Neural progenitor cell (in vitro differentiated cells): ENCODE data around the gene MOK. TPM values are rescaled to one million over a fixed set of nuclear protein-coding genes. Genes with fewer than 3 reads are reported as not detected.
"Not testable (repeated sequence)": the region's sequence is repeated elsewhere in the genome, so short reads cannot be mapped to it uniquely, and the experiment has no call there.

Experiments
- DNase-seq: peaks from one replicate; pipeline ENCODE4 v3.0.0-alpha.2; 2016; ENCODE audit warnings: low spot score
- H2AFZ ChIP-seq: fragments of 200-600 bp; sonication (generic); replicated peaks from 2 replicates; pipeline ENCODE4 v1.6.1; 2016; ENCODE audit warnings: antibody characterized with exemption
- H3F3A ChIP-seq: fragments of 200-600 bp; sonication (generic); 2 replicates; pipeline ENCODE4 v1.6.1; 2016; ENCODE audit warnings: antibody characterized with exemption, low read depth
- H3K27ac ChIP-seq: fragments of 200-600 bp; sonication (generic); 2 replicates; pipeline ENCODE4 v1.5.1; 2016; ENCODE audit warnings: mild to moderate bottlenecking
- H3K27me3 ChIP-seq: fragments of 200-600 bp; sonication (generic); 2 replicates; pipeline ENCODE4 v1.6.1; 2016; ENCODE audit warnings: mild to moderate bottlenecking, moderate library complexity
- H3K36me3 ChIP-seq: fragments of 200-600 bp; sonication (generic); 2 replicates; pipeline ENCODE4 v1.5.1; 2016
- H3K4me1 ChIP-seq: fragments of 200-600 bp; sonication (generic); 2 replicates; pipeline ENCODE4 v1.6.1; 2016; ENCODE audit warnings: mixed run types
- H3K4me2 ChIP-seq: fragments of 200-600 bp; sonication (generic); 2 replicates; pipeline ENCODE4 v1.6.1; 2016
- H3K4me3 ChIP-seq: fragments of 200-600 bp; sonication (generic); 2 replicates; pipeline ENCODE4 v1.5.1; 2016
- H3K79me2 ChIP-seq: fragments of 200-600 bp; sonication (generic); 2 replicates; pipeline ENCODE4 v1.6.1; 2016; ENCODE audit warnings: low read depth
- H3K9ac ChIP-seq: fragments of 200-600 bp; sonication (generic); 2 replicates; pipeline ENCODE4 v1.6.1; 2016
- H3K9me3 ChIP-seq: fragments of 200-600 bp; sonication (generic); 2 replicates; pipeline ENCODE4 v1.5.1; 2016; ENCODE audit warnings: low read depth
- H4K20me1 ChIP-seq: fragments of 200-600 bp; sonication (generic); 2 replicates; pipeline ENCODE4 v1.6.1; 2016; ENCODE audit warnings: low read depth
- H3K27ac Mint-ChIP-seq: 3 replicates; pipeline ENCODE4 v1.8.0; 2021; ENCODE audit warnings: mixed read lengths
- H3K27me3 Mint-ChIP-seq: 2 replicates; pipeline ENCODE4 v1.8.0; 2022; ENCODE audit warnings: low read depth, mild to moderate bottlenecking, inconsistent platforms, moderate library complexity, mixed read lengths; ENCODE audit not compliant: insufficient read depth
- H3K36me3 Mint-ChIP-seq: 3 replicates; pipeline ENCODE4 v1.8.0; 2021; ENCODE audit warnings: mixed read lengths
- H3K4me1 Mint-ChIP-seq: 3 replicates; pipeline ENCODE4 v1.8.0; 2021; ENCODE audit warnings: mixed read lengths
- H3K4me3 Mint-ChIP-seq: 3 replicates; pipeline ENCODE4 v1.8.0; 2021; ENCODE audit warnings: mild to moderate bottlenecking, moderate library complexity, mixed read lengths
- H3K9me3 Mint-ChIP-seq: 3 replicates; pipeline ENCODE4 v1.8.0; 2020; ENCODE audit warnings: mixed read lengths
- EZH2 ChIP-seq: fragments of 200-600 bp; sonication (generic); IDR thresholded peaks from 2 replicates; pipeline ENCODE4 v1.6.1; 2017; ENCODE audit warnings: antibody characterized with exemption, mild to moderate bottlenecking, moderate library complexity
- EZH2phosphoT487 ChIP-seq: fragments of 200-600 bp; sonication (generic); IDR thresholded peaks from 2 replicates; pipeline ENCODE4 v1.6.1; 2017; ENCODE audit warnings: antibody characterized with exemption
- total RNA-seq: library from RNA; depleted of rRNA; stranded (reverse); fragments of >200 nt; gene quantifications from 2 replicates; pipeline ENCODE4 v1.2.3, GENCODE V29; 2015; ENCODE audit warnings: low replicate concordance
- TF ChIP-seq, protein P1 (sequence below): fragments of 200-600 bp; sonication (generic); IDR thresholded peaks from 2 replicates; pipeline ENCODE4 v1.5.1; 2017; ENCODE audit warnings: antibody characterized with exemption, mild to moderate bottlenecking

Gene MOK
- total RNA-seq, 1 donor from 2014 or later, result 9.9 TPM

- Mint-ChIP-seq H3K4me1 (peaks cover 5% of the 10 kb centered on the region), H3K27ac (no peak overlapping the region), H3K27me3 (peaks cover 3% of the 10 kb centered on the region), H3K9me3 (no peaks in the 10 kb centered on the region), H3K4me3 (no peak overlapping the region), H3K36me3 (peaks cover 4% of the 10 kb centered on the region)
- H4K20me1 ChIP-seq, result no peaks in the 10 kb centered on the region
- H3K4me2 ChIP-seq, result peak overlapping the region; percentile 23
- no peaks in the 10 kb centered on the region for H3K27me3 ChIP-seq
- no peak for DNase-seq
- no peak for TF ChIP-seq EZH2
- TF ChIP-seq EZH2phosphoT487, result no peak
- TF ChIP-seq, protein P1, sequence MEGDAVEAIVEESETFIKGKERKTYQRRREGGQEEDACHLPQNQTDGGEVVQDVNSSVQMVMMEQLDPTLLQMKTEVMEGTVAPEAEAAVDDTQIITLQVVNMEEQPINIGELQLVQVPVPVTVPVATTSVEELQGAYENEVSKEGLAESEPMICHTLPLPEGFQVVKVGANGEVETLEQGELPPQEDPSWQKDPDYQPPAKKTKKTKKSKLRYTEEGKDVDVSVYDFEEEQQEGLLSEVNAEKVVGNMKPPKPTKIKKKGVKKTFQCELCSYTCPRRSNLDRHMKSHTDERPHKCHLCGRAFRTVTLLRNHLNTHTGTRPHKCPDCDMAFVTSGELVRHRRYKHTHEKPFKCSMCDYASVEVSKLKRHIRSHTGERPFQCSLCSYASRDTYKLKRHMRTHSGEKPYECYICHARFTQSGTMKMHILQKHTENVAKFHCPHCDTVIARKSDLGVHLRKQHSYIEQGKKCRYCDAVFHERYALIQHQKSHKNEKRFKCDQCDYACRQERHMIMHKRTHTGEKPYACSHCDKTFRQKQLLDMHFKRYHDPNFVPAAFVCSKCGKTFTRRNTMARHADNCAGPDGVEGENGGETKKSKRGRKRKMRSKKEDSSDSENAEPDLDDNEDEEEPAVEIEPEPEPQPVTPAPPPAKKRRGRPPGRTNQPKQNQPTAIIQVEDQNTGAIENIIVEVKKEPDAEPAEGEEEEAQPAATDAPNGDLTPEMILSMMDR, result no peak
- peaks cover 14% of the 10 kb centered on the region for H3F3A ChIP-seq
- no peaks in the 10 kb centered on the region for H3K9me3 ChIP-seq
- no peaks in the 10 kb centered on the region for H3K36me3 ChIP-seq
- H3K4me1 ChIP-seq, result peaks cover 12% of the 10 kb centered on the region
- no peak overlapping the region for H2AFZ ChIP-seq
- H3K9ac ChIP-seq, result no peak overlapping the region
- H3K4me3 ChIP-seq, result no peak overlapping the region
- H3K79me2 ChIP-seq, result no peaks in the 10 kb centered on the region
- no peak overlapping the region for H3K27ac ChIP-seq
Measured at GRCh38 chr14:102248121-102248520, 56.8 kb downstream of the MOK start.

DNA sequence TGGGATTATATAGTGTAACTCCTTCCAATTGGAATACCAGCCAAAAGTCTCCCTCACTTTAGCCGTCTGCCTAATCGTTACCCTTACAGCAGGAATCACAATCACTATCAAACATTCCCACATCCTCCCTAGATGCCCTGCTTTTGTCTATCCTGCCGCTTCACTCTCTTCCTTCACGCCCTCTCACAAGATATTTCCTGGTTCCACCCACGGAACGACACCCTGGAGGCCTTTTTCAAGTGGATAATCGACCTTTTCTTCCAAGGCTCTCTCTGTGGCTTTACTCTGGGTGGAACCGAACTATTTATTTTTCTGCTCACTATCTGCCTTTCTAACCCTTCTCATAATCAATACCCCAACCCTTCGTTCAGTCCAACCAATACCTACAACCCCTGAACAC is 58.9 kb downstream of the MOK start:
- H3K27ac Mint-ChIP-seq, result no peak overlapping the region
- H3K4me1 ChIP-seq, result peaks cover 12% of the 10 kb centered on the region
- no peaks in the 10 kb centered on the region for H3K27me3 ChIP-seq
- peaks cover 5% of the 10 kb centered on the region for H3K4me1 Mint-ChIP-seq
- no peaks in the 10 kb centered on the region for H3K79me2 ChIP-seq
- no peak for TF ChIP-seq EZH2
- TF ChIP-seq, protein P1, result no peak
- TF ChIP-seq EZH2phosphoT487, result no peak
- no peak overlapping the region for H3K4me3 ChIP-seq
- H3K9me3 ChIP-seq, result no peaks in the 10 kb centered on the region
- H3K4me3 Mint-ChIP-seq, result no peak overlapping the region
- H3K9me3 Mint-ChIP-seq, result no peaks in the 10 kb centered on the region
- no peaks in the 10 kb centered on the region for H4K20me1 ChIP-seq
- H3K9ac ChIP-seq, result no peak overlapping the region
- peaks cover 4% of the 10 kb centered on the region for H3K36me3 Mint-ChIP-seq
- H2AFZ ChIP-seq, result no peak overlapping the region
- no peak overlapping the region for H3K27ac ChIP-seq
- H3K36me3 ChIP-seq, result no peaks in the 10 kb centered on the region
- peaks cover 18% of the 10 kb centered on the region for H3F3A ChIP-seq
- H3K27me3 Mint-ChIP-seq, result peaks cover 3% of the 10 kb centered on the region
- no peak for DNase-seq
- no peak overlapping the region for H3K4me2 ChIP-seq

DNA sequence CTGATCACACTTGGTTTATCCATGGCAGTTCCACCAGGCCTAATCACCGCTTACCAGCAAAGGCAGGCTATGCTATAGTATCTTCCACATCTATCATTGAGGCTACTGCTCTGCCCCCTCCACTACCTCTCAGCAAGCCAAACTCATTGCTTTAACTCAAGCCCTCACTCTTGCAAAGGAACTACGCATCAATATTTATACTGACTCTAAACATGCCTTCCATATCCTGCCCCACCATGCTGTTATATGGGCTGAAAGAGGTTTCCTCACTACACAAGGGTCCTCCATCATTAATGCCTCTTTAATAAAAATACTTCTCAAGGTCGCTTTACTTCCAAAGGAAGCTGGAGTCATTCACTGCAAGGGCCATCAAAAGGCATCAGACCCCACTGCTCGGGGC is 61.2 kb downstream of the MOK start:
- not testable (repeated sequence) for H3K4me3 Mint-ChIP-seq, H3K4me3 ChIP-seq, H3K27ac ChIP-seq, H3K27ac Mint-ChIP-seq, H3K9ac ChIP-seq, H3K4me1 Mint-ChIP-seq, H3K27me3 Mint-ChIP-seq, H3K36me3 Mint-ChIP-seq, H3K9me3 ChIP-seq, H3K9me3 Mint-ChIP-seq, H3K36me3 ChIP-seq, H3K4me2 ChIP-seq, H4K20me1 ChIP-seq, H2AFZ ChIP-seq, DNase-seq, H3K27me3 ChIP-seq, H3K79me2 ChIP-seq
- peaks cover 20% of the 10 kb centered on the region for H3F3A ChIP-seq
- peaks cover 12% of the 10 kb centered on the region for H3K4me1 ChIP-seq

DNA sequence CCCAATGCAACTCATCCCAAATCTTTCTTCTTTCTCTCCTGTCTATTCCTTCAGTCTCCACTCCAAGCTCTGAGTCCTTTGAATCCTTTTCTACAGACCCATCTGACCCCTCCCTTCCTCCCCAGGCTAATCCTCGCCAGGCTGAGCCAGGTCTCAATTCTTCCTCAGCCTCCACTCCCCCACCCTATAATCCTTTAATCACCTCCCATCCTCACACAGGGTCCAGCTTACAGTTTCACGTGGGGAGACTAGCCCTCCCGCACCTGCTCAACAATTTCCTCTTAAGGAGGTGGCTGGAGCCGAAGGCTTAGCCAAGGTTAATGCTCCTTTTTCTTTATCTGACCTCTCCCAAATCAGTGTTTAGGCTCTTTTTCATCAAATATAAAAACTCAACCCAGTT is 63.8 kb downstream of the MOK start:
- peak; percentile 31 for DNase-seq
- Histone ChIP-seq H3K4me3 (no peak overlapping the region), H3K79me2 (no peaks in the 10 kb centered on the region), H3K36me3 (no peaks in the 10 kb centered on the region), H3K4me2 (no peak overlapping the region), H3K27me3 (no peaks in the 10 kb centered on the region), H2AFZ (no peak overlapping the region), H3F3A (peaks cover 10% of the 10 kb centered on the region), H3K9ac (no peak overlapping the region), H4K20me1 (no peaks in the 10 kb centered on the region), H3K4me1 (no peaks in the 10 kb centered on the region), H3K27ac (no peak overlapping the region), H3K9me3 (no peaks in the 10 kb centered on the region)
- Mint-ChIP-seq H3K9me3 (no peaks in the 10 kb centered on the region), H3K36me3 (peaks cover 2% of the 10 kb centered on the region), H3K27me3 (no peaks in the 10 kb centered on the region), H3K27ac (no peak overlapping the region), H3K4me1 (no peaks in the 10 kb centered on the region), H3K4me3 (no peak overlapping the region)
- TF ChIP-seq EZH2 (no peak), EZH2phosphoT487 (no peak)
- TF ChIP-seq, protein P1, result no peak

- H4K20me1 ChIP-seq, H3K4me3 ChIP-seq, H3K4me3 Mint-ChIP-seq, DNase-seq, H3K36me3 Mint-ChIP-seq, H3K9me3 Mint-ChIP-seq, H3K27me3 Mint-ChIP-seq, H3K9me3 ChIP-seq, H3K4me1 ChIP-seq, H2AFZ ChIP-seq, H3K79me2 ChIP-seq, H3K4me1 Mint-ChIP-seq, H3K27ac Mint-ChIP-seq, H3K36me3 ChIP-seq, H3K9ac ChIP-seq, H3K27me3 ChIP-seq, H3K27ac ChIP-seq, H3K4me2 ChIP-seq: not testable (repeated sequence)
- peaks cover 10% of the 10 kb centered on the region for H3F3A ChIP-seq
Measured at GRCh38 chr14:102240481-102240880, 64.5 kb downstream of the MOK start.
